HG03571 (cell line): ENCODE results near the gene STAC2.
A peak's percentile ranks its signal among the peaks of the same experiment; 100 is the strongest.

ENCODE experiments used
- ATAC-seq: cut with Tn5 transposase; IDR thresholded peaks from one replicate; pipeline ENCODE4 v1.9.1; 2021; ENCODE audit not compliant: unreplicated experiment

STAC2 gene

DNA sequence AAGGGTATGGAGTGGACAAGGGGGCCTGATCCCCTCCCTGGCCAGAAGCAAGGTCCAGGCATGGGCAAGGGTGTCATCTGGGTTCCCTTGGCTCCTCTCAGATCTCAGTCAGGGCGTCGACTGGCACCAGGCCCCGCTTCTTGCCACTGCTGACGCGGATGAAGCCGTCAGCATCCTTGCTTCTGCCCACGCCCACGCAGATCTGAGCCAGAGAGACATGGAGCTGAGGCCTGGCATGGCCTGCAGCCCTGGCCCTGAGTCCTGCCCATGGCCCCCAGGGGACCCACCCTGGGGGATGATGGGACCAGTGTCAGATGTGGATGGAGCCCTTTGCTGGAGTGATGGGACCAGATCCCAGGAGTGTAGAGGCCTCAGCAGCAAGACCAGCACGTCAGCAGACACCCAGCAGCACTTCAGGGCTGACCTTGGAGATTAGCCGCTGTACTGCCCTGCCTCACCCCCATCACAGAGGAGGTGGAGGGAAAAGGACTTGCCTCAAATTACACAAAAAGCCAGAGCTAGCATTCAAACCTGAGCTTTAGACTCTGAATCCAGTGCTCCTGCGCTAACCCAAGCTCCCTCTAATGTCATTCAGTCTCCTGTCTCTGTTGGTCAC, 13.4 kb downstream of the STAC2 start:
- ATAC-seq = no peak

DNA sequence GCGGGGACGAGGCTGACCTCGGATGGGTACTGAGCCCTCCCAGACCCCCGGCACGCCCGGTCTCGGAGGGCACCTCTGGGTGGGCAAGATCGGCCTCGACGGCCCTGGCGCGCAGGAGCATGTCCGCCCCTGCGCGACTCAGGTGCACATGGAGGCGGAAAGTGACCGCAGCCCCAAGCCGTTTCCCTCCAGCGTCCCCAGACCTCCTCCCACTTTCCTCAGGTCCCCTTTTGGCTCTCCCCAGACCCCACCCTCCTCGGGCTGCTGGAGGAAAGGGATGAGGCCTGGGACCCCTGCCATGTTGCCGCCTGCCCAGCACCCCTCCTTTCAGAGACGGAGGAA, 15.7 kb downstream of the STAC2 start:
- no peak for ATAC-seq

DNA sequence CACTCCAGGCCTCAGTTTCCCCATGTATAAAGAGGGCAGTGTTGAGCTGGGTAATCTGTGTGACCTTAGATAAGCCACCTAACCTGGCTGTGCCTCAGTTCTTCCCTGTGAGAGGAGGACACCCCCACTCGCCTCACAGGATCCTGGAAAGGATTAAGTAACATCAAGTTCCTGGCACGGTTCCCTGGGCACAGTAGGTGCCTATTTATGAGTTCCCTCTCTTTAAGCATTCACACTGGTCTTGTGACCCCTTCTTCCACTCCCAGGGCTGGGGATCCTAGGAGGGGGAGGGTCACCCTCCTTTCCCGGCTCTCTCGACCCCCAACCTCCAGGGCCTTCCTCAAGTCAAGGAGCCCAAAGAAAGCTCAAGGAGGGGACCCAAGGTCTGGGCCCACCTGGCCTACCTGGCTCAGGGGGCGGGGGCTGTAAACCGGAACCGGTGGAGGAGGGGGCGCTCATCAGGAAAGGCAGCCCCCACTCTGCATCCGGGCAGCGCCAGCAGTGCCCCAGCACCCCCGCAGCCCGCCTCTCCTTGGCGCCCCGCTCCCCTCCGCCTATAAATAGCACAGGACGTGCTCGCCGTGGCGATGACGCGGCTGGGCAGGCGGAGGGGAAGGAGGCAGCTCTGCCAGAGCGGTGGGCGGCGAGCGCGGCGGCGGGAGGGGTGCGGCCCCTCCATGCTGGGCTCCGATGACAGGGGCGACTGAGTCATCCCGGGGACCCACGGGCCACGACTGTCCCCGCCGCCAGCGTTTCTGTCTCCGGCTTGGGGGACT, 16.2 kb downstream of the STAC2 start:
- no peak for ATAC-seq

DNA sequence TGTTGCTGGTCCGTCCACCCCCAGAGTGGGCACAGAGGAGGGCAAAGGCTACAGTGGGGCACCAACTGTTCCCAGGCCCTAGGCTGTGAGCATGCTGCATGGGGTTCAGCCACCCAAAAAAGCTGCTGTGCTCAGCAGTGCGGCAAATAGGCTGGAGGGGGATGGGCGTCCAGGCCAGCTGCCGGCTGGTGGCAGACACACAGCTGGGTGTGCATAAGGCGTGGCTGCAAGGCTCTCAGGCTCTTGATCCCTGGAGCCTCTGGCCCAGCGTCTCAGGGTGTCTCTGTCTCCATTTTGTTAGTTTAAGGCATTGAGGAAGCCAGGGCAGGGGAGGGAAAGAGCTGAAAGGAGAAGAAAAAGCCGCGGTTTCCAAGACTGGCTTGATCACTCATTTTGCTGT, 16.9 kb downstream of the STAC2 start:
- ATAC-seq = no peak

GRCh38 chr17:39208136-39208535, 17.6 kb downstream of the STAC2 start:
- no peak for ATAC-seq

GRCh38 chr17:39205112-39205526, 20.6 kb downstream of the STAC2 start:
- no peak for ATAC-seq

DNA sequence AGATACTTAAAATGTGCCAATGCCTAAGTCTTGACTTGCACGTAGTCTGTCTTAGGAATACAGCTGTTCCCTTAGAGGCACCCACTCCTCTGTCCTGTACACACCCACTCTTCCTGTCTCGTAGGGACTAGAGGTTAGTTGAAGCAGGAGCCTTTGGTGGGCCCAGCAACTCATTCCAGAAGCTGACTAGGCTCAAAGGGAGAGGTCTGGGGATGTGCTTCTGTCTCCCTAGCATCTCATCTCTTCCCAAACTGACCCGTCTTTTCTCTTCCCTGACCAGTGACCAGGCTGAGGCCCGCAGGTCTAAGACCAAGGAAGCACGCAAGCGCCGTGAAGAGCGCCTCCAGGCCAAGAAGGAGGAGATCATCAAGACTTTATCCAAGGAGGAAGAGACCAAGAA, 21.5 kb downstream of the STAC2 start:
- ATAC-seq = no peak

GRCh38 chr17:39200957-39201510, 24.7 kb downstream of the STAC2 start:
- ATAC-seq = no peak

- ATAC-seq = peak; percentile 55
Observed at GRCh38 chr17:39200070-39200879, 25.5 kb downstream of the STAC2 start, which contains the start of gene RPL19. TSS of gene RPL19 (plus strand) at chr17:39200283. CDS start at chr17:39200345, 62 bp downstream.

DNA sequence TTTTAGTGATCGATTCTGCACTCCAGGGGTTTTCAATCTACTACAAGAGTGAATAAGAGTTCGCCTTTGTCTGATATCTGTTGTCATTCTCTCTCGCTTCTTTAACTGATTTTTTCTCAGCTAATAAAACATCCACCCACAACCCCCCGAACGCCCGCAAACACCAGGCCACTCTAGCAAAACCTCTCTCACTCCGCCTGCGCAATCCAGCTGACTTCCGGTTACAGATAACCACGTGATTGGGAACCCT, 26.0 kb downstream of the STAC2 start:
- ATAC-seq = peak; percentile 49

- no peak for ATAC-seq
Observed at GRCh38 chr17:39198186-39198566, 27.6 kb downstream of the STAC2 start.

DNA sequence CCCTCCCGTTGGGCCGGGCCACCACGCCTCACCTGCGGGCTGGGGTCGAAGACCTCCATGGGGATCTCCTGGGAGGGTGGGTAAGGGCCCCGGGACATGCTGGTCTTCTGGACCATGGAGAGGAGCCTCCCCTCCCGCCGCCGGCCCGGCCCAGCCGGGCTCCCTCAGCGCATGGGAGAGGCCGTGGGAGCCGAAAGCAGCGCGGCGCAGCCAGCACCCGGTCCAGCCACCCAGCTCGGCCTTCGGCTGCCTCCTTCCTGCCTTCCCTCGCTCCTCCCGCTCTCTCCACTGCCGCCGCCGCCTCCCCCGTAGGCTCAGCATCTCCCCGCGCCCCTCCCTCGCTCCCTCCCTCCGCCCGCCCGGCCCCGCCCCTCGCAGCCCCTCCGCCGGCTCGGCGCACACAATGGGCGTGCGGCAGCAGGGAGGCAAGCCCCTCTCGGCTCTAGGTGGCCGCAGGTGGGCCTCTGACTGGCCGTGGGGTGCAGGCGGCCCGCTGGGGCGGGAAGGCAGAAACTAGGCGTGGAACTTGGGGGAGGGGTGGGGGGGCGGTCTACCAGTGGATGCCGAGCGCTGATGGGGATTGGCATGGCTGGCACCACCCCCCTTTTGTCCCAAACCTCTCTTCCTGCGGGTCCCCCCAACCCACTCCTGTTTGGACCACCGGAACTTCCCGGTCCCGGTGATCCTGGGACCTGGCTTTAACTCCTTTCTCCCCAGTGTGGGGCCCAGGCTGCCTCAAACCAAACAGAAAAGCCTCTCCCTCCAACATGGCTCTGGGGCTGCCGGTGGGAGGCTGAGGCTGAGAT, 28.2 kb downstream of the STAC2 start, which contains the start of gene CACNB1:
Gene CACNB1 (minus strand): TSS at position 290 of the 806 bp plus-strand sequence. CDS start 174 bp downstream, at position 116.
- no peak for ATAC-seq

- ATAC-seq = no peak
Observed at GRCh38 chr17:39196808-39197291, 28.9 kb downstream of the STAC2 start.

GRCh38 chr17:39196241-39196807, 29.4 kb downstream of the STAC2 start:
- ATAC-seq = no peak

GRCh38 chr17:39195568-39196160, 30.1 kb downstream of the STAC2 start:
- ATAC-seq = no peak

DNA sequence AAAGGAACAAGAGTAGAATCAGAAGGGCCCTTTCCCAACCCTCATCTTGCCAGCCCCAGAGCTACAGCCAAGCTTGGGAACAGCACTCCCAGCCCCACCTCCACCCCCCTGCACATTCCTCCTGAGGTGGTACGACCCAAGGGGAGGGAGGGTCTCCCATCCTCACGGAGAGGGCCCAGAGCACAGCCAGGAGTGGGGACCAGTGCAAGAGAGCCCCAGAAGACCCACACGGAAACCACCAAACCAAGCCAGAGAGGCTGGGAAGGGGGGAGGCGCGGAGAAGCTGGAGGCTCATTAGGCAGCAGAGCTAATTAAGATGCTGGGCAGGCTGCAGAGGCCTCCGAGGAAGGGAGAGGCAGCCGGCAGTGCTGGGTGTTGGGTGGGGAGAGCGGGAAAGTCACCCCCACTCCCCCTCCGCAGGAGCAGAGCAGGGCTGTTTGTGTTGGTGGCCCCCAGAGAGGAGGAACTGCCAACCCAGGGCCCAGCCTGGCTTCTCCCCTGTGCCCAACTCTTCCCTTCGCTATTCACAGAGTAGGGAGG, 30.7 kb downstream of the STAC2 start:
- no peak for ATAC-seq

DNA sequence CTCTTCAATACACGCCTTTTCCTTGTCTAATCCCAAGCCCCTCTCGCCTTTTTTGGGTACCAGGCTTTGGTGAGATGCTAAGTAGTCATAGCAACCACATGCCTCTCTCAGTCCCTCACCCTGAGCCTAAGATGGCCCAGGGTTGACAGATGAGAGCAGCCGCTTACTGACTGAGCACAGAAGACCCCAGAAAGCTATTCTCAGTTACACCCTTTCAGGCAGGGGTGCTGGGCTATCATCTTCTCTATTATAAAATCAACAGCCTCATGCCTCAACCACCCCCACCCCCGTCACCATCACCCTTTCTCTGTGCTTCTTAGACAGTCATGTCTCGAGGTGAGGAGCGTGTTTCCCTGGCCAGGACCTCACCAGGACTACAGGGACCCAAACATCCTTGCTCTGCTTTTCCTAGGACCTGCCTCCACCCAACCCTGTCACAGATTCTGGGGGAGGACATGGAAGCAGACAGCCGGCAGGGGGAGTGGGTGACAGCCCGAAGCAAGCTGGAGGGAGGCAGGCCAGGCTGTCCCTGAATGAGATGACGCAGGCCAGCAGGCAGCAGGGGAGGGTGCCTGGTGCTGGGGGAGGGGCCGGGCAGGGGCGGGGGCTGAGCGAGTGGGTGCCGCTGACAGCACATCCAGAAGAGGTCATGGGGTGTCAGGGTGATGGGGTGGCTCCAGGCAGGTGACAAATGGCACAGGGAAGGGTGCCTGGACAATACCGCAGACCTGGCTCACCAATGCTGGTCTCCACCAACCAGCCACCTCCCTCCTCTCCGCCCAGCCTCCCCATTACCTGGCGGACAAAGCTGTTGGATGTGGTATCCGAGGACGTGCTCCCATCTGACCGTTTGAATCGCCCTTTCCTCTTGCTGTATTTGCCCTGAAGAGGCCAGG, 31.4 kb downstream of the STAC2 start:
- no peak for ATAC-seq

- ATAC-seq = no peak
Observed at GRCh38 chr17:39193346-39193745, 32.4 kb downstream of the STAC2 start.

DNA sequence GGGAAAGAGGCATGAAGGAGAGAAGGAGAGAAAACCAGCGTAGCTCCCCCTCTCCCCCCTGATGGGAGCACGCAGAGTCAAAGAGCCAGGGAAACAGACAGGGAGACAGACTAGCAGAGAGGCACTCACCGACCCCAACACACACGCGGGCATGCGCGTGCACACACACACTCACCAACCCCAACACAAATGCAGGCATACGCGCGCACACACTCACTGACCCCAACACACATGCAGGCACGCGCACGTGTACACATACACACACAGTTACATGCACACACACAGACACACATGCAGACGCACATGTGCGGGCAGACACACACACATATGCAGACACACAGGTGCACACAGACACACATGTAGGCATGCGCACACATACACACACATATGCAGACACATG, 32.8 kb downstream of the STAC2 start:
- no peak for ATAC-seq
